Activated B cell treated with CpG ODN at 0.5 μM for 24 hours (primary cell): ENCODE data around the gene CEP83. TPM values are rescaled to one million over a fixed set of nuclear protein-coding genes. Genes with fewer than 3 reads are reported as not detected.

ENCODE experiments used
- ATAC-seq: fragments of 200-7000 bp; cut with Tn5 transposase; one replicate; pipeline ENCODE4 v1.10.0; 2021; ENCODE audit warnings: low read depth, mild to moderate bottlenecking, moderate library complexity
- CTCF ChIA-PET: fragments of 350-600 bp; sonication (Branson Sonifier 250); formaldehyde crosslinking; loops from one replicate; lab custom pipeline; 2021; ENCODE audit warnings: antibody characterized with exemption; lab: Charles Lee
- POLR2A ChIA-PET: fragments of 350-600 bp; sonication (Branson Sonifier 250); formaldehyde crosslinking; loops from one replicate; lab custom pipeline; 2021; ENCODE audit warnings: antibody characterized with exemption; lab: Charles Lee
- DNase-seq: peaks from one replicate; pipeline ENCODE4 v3.0.0; 2022
- H3K27ac Mint-ChIP-seq: one replicate; pipeline ENCODE4 v1.8.0; 2020; ENCODE audit warnings: mixed read lengths
- H3K27me3 Mint-ChIP-seq: one replicate; pipeline ENCODE4 v1.8.0; 2021; ENCODE audit warnings: mixed read lengths
- H3K36me3 Mint-ChIP-seq: one replicate; pipeline ENCODE4 v1.8.0; 2021; ENCODE audit warnings: low read depth, mixed read lengths
- H3K4me1 Mint-ChIP-seq: one replicate; pipeline ENCODE4 v1.8.0; 2021; ENCODE audit warnings: mixed read lengths
- H3K4me3 Mint-ChIP-seq: one replicate; pipeline ENCODE4 v1.8.0; 2020; ENCODE audit warnings: mild to moderate bottlenecking, mixed read lengths
- H3K9me3 Mint-ChIP-seq: one replicate; pipeline ENCODE4 v1.8.0; 2020; ENCODE audit warnings: mixed read lengths
- CTCF ChIP-seq: fragments of 200-600 bp; IDR thresholded peaks from one replicate; pipeline ENCODE4 v1.8.0; 2022; ENCODE audit warnings: antibody characterized with exemption, mild to moderate bottlenecking
- intact Hi-C: fragments of 100-400 bp; cut with micrococcal nuclease; formaldehyde crosslinking; loops from one replicate; pipeline ENCODE4 v1.15.1; 2024
- total RNA-seq: library from RNA; stranded (reverse); gene quantifications from 2 replicates; pipeline ENCODE4 v1.2.3, GENCODE V29; 2022

CEP83 gene
- total RNA-seq, 1 donor from 2014 or later, result 36.9 TPM

DNA sequence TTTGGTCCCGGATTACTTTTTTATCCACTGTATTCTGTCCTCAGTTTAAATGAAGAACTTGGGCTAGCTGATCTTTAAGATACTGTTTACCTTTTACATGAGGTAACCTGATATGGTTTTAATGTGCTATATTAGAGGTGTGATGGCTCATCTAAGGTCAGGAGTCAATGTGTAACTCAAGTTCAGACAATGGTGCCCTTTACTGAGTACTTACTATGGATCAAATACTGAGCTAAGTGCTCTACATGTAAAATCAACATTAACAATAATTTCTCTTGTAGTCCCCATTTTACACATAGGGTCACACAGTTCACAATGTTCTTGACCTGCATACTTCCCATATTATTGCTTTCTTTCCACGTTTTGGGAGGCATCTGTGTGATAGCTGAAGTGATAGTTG is 79.2 kb downstream of the CEP83 start:
- Mint-ChIP-seq H3K36me3 (peaks cover 42% of the 10 kb centered on the region), H3K4me3 (no peak overlapping the region), H3K9me3 (peaks cover 15% of the 10 kb centered on the region), H3K27ac (no peak overlapping the region), H3K27me3 (no peaks in the 10 kb centered on the region), H3K4me1 (peaks cover 6% of the 10 kb centered on the region)
- no peak for DNase-seq
- ChIA-PET CTCF (no interaction called here), POLR2A (interaction anchor here (0.6 kb wide), 1 partner anchor 246 kb away, joined by 3 read pairs; no protein-coding TSS in a partner anchor)
- no peak for ATAC-seq
- intact Hi-C loops, result loop anchor here (5.0 kb wide), 1 partner anchor 38 kb away; no protein-coding TSS in a partner anchor
- no peak for TF ChIP-seq CTCF

GRCh38 chr12:94379479-94380113 is 80.1 kb downstream of the CEP83 start:
- Mint-ChIP-seq H3K4me3 (no peak overlapping the region), H3K9me3 (peaks cover 11% of the 10 kb centered on the region), H3K27ac (no peak overlapping the region), H3K36me3 (peaks cover 40% of the 10 kb centered on the region), H3K4me1 (peaks cover 6% of the 10 kb centered on the region), H3K27me3 (no peaks in the 10 kb centered on the region)
- no peak for TF ChIP-seq CTCF
- intact Hi-C loops, result loop anchor here (5.0 kb wide), 2 partner anchors 33 to 37 kb away; no protein-coding TSS in a partner anchor
- no peak for ATAC-seq
- DNase-seq, result no peak
- ChIA-PET CTCF (interaction anchor here (0.6 kb wide), 1 partner anchor 167 kb away, joined by 3 read pairs; no protein-coding TSS in a partner anchor), POLR2A (no interaction called here)

- TF ChIP-seq CTCF, result no peak
- intact Hi-C loops, result loop anchor here (5.0 kb wide), 1 partner anchor 35 kb away; no protein-coding TSS in a partner anchor
- Mint-ChIP-seq H3K4me1 (peaks cover 14% of the 10 kb centered on the region), H3K4me3 (no peak overlapping the region), H3K9me3 (no peaks in the 10 kb centered on the region), H3K27me3 (no peaks in the 10 kb centered on the region), H3K27ac (no peak overlapping the region), H3K36me3 (peaks cover 29% of the 10 kb centered on the region)
- ATAC-seq (no peak), DNase-seq (no peak)
- ChIA-PET POLR2A (no interaction called here), CTCF (no interaction called here)
Measured at GRCh38 chr12:94377599-94377998, 82.1 kb downstream of the CEP83 start.

- POLR2A ChIA-PET, result no interaction called here
- ATAC-seq (no peak), DNase-seq (no peak)
- Mint-ChIP-seq H3K4me3 (no peak overlapping the region), H3K9me3 (no peaks in the 10 kb centered on the region), H3K27me3 (no peaks in the 10 kb centered on the region), H3K4me1 (peaks cover 11% of the 10 kb centered on the region), H3K36me3 (peaks cover 31% of the 10 kb centered on the region), H3K27ac (no peak overlapping the region)
- intact Hi-C loops, result loop anchor here (5.0 kb wide), 1 partner anchor 227 kb away; the partner anchor contains the start of gene PLXNC1
- CTCF ChIA-PET, result no interaction called here
- TF ChIP-seq CTCF, result no peak
Measured at GRCh38 chr12:94374124-94374523, 85.5 kb downstream of the CEP83 start.

DNA sequence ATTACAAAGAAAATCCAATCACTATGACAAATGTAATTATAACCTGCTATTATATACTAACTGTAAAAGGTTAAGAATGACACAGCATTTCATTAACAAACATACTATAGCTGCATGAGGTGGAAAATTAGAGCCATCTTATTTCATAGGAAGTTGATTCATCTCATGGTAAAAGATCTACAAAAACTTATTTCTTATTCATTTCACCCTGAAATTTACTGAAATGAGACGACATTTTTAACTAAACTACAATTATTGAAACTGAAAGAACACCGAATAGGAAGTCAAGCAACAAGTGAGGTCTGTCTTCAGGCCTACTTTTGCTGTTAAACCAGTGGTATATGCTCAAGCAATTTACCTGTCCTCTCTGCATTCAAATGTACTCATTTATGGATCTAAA is 87.2 kb downstream of the CEP83 start:
- Mint-ChIP-seq H3K4me1 (peaks cover 11% of the 10 kb centered on the region), H3K27ac (peak overlapping the region; percentile 76), H3K9me3 (no peaks in the 10 kb centered on the region), H3K27me3 (no peaks in the 10 kb centered on the region), H3K36me3 (peaks cover 21% of the 10 kb centered on the region), H3K4me3 (no peak overlapping the region)
- ChIA-PET CTCF (no interaction called here), POLR2A (no interaction called here)
- TF ChIP-seq CTCF, result no peak
- intact Hi-C loops, result loop anchor here (5.0 kb wide), 1 partner anchor 225 kb away; the partner anchor contains the start of gene PLXNC1
- no peak for DNase-seq
- ATAC-seq, result peak; percentile 56
